GM23338 (cell line): ENCODE measurements around the gene STK24. TPM values are rescaled to one million over a fixed set of nuclear protein-coding genes. Genes with fewer than 3 reads are reported as not detected.

Source experiments
- ATAC-seq: fragments of 200-7000 bp; cut with Tn5 transposase; 3 replicates; pipeline ENCODE4 v1.9.1; 2020
- DNase-seq: peaks from one replicate; pipeline ENCODE4 v3.0.0-alpha.2; 2015; ENCODE audit warnings: low spot score
- H2AFZ ChIP-seq: fragments of 200-600 bp; sonication (generic); 2 replicates; pipeline ENCODE4 v1.8.0; 2016; ENCODE audit warnings: antibody characterized with exemption, mild to moderate bottlenecking, moderate library complexity
- H3F3A ChIP-seq: fragments of 200-600 bp; sonication (generic); replicated peaks from 2 replicates; pipeline ENCODE4 v1.8.0; 2017; ENCODE audit warnings: antibody characterized with exemption, mixed run types, low read depth
- H3K27ac ChIP-seq: fragments of 200-600 bp; sonication (generic); 2 replicates; pipeline ENCODE4 v1.6.1; 2016; ENCODE audit warnings: low read depth
- H3K27me3 ChIP-seq: fragments of 200-600 bp; sonication (generic); 2 replicates; pipeline ENCODE4 v1.8.0; 2016; ENCODE audit warnings: mild to moderate bottlenecking, mixed run types, moderate library complexity; ENCODE audit not compliant: insufficient read depth
- H3K36me3 ChIP-seq: fragments of 200-600 bp; sonication (generic); 2 replicates; pipeline ENCODE4 v1.8.0; 2016; ENCODE audit warnings: mild to moderate bottlenecking; ENCODE audit not compliant: insufficient read depth
- H3K4me1 ChIP-seq: fragments of 200-600 bp; sonication (generic); 2 replicates; pipeline ENCODE4 v1.8.0; 2016; ENCODE audit warnings: mild to moderate bottlenecking, moderate library complexity; ENCODE audit not compliant: insufficient read depth
- H3K4me2 ChIP-seq: fragments of 200-600 bp; sonication (generic); 2 replicates; pipeline ENCODE4 v1.7.1; 2017; ENCODE audit warnings: mixed run types
- H3K4me3 ChIP-seq: fragments of 200-600 bp; sonication (generic); 2 replicates; pipeline ENCODE4 v1.6.1; 2016; ENCODE audit warnings: mixed run types
- H3K79me2 ChIP-seq: fragments of 200-600 bp; sonication (generic); replicated peaks from 2 replicates; pipeline ENCODE4 v1.8.0; 2017; ENCODE audit warnings: mild to moderate bottlenecking; ENCODE audit not compliant: insufficient read depth
- H3K9me2 ChIP-seq: fragments of 200-600 bp; sonication (generic); 2 replicates; pipeline ENCODE4 v1.8.0; 2017; ENCODE audit not compliant: insufficient read depth
- H4K20me1 ChIP-seq: fragments of 200-600 bp; sonication (generic); replicated peaks from 2 replicates; pipeline ENCODE4 v1.8.0; 2017; ENCODE audit warnings: mild to moderate bottlenecking; ENCODE audit not compliant: insufficient read depth
- H3K27ac Mint-ChIP-seq: 2 replicates; pipeline ENCODE4 v1.8.0; 2020; ENCODE audit warnings: inconsistent platforms, mild to moderate bottlenecking, moderate library complexity, mixed read lengths
- H3K27me3 Mint-ChIP-seq: 3 replicates; pipeline ENCODE4 v1.8.0; 2022; ENCODE audit warnings: low read depth, mild to moderate bottlenecking, moderate library complexity, mixed read lengths, inconsistent platforms; ENCODE audit not compliant: insufficient read depth, poor library complexity
- H3K36me3 Mint-ChIP-seq: 3 replicates; pipeline ENCODE4 v1.8.0; 2021; ENCODE audit warnings: low read depth, mild to moderate bottlenecking, inconsistent platforms, moderate library complexity, mixed read lengths
- H3K4me1 Mint-ChIP-seq: 3 replicates; pipeline ENCODE4 v1.8.0; 2020; ENCODE audit warnings: mild to moderate bottlenecking, inconsistent platforms, mixed read lengths
- H3K4me3 Mint-ChIP-seq: 3 replicates; pipeline ENCODE4 v1.8.0; 2021; ENCODE audit warnings: moderate library complexity, mild to moderate bottlenecking, inconsistent platforms, mixed read lengths
- H3K9me3 Mint-ChIP-seq: 3 replicates; pipeline ENCODE4 v1.8.0; 2020; ENCODE audit warnings: moderate library complexity, mild to moderate bottlenecking, inconsistent platforms, mixed read lengths
- CREB1 ChIP-seq: fragments of 250-450 bp; sonication (Bioruptor Pico); IDR thresholded peaks from 2 replicates; pipeline ENCODE4 v1.5.0; 2020; ENCODE audit warnings: low read depth, mild to moderate bottlenecking, moderate library complexity
- EZH2phosphoT487 ChIP-seq: fragments of 200-600 bp; sonication (generic); IDR thresholded peaks from one replicate; pipeline ENCODE4 v1.8.1; 2018; ENCODE audit warnings: antibody characterized with exemption; ENCODE audit not compliant: unreplicated experiment
- JUNB ChIP-seq: IDR thresholded peaks from one replicate; pipeline ENCODE4 v1.6.1; 2016; ENCODE audit warnings: antibody characterized with exemption; ENCODE audit not compliant: unreplicated experiment
- NANOG ChIP-seq: IDR thresholded peaks from 2 replicates; pipeline ENCODE4 v1.6.1; 2016; ENCODE audit warnings: antibody characterized with exemption, borderline replicate concordance
- STAT1 ChIP-seq: IDR thresholded peaks from one replicate; pipeline ENCODE4 v1.6.1; 2016; ENCODE audit warnings: antibody characterized with exemption; ENCODE audit not compliant: unreplicated experiment
- ZNF114 ChIP-seq: fragments of 250-450 bp; sonication (Bioruptor Pico); IDR thresholded peaks from 2 replicates; pipeline ENCODE4 v1.5.0; 2020; ENCODE audit warnings: mild to moderate bottlenecking, moderate library complexity
- ZNF331 ChIP-seq: fragments of 250-450 bp; sonication (Bioruptor Pico); IDR thresholded peaks from 2 replicates; pipeline ENCODE4 v1.5.0; 2020; ENCODE audit warnings: low read depth, mild to moderate bottlenecking, moderate library complexity
- polyA plus RNA-seq: library from polyadenylated mRNA; unstranded; fragments of >200 nt; fragmentation: Nextera tagmentation; extraction: Ambion mirVana; gene quantifications from 2 replicates; pipeline ENCODE4 v1.2.1, GENCODE V29; 2016
- total RNA-seq: library from RNA; depleted of rRNA; stranded (reverse); fragments of >200 nt; shearing (Covaris generic); gene quantifications from 2 replicates; pipeline ENCODE4 v1.2.3, GENCODE V29; 2014
- TF ChIP-seq, protein P1 (sequence below): IDR thresholded peaks from 2 replicates; pipeline ENCODE4 v1.6.1; 2016; ENCODE audit warnings: antibody characterized with exemption
- TF ChIP-seq, protein P2 (sequence below), 2 experiments: fragments of 200-600 bp in 1 of 2; sonication (generic) in 1 of 2; conservative IDR thresholded peaks; 2 replicates each; pipeline versions ENCODE4 v1.5.1 to v1.6.1; 2016 to 2017; ENCODE audit warnings: antibody characterized with exemption in 2 of 2, low read depth in 2 of 2, mild to moderate bottlenecking in 2 of 2, moderate library complexity in 1 of 2

Gene STK24
- total and polyA plus RNA-seq, 2 experiments from 2014 or later, result 56.5 to 144 TPM

DNA sequence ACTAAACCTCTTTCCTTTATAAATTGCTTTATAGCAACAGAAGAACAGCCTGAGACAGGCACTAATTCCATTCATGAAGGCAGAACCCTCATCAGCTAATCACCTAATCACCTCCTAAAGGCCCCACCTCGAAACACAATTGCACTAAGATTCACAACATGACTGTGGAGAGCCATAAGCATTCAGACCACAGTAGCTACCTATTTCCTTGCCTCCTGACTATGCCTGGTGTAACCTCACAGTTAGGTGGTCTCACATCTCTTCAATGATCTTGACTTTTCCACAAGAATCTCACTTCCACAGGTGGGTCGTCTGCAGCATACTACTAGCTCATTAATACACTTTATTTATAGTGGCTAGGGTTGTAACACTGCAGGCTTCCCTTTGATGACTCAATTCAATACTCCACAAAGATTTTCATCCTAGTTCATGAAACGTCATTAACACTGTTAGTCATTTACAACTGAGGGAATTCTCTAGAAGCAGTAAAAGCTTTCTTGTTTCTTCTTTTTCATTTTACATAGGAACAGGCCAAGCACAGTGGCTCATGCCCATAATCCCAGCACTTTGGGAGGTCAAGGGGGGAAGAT lies 27.1 kb downstream of the STK24 start:
- Histone ChIP-seq H3K27ac (no peak overlapping the region), H3K4me3 (no peak overlapping the region), H3K79me2 (peaks cover 100% of the 10 kb centered on the region), H3K4me2 (no peak overlapping the region), H3K36me3 (no peaks in the 10 kb centered on the region), H2AFZ (no peak overlapping the region), H4K20me1 (peaks cover 37% of the 10 kb centered on the region), H3F3A (no peaks in the 10 kb centered on the region), H3K9me2 (no peaks in the 10 kb centered on the region), H3K4me1 (peaks cover 8% of the 10 kb centered on the region), H3K27me3 (no peaks in the 10 kb centered on the region)
- peaks cover 6% of the 10 kb centered on the region for H3K27me3 Mint-ChIP-seq
- TF ChIP-seq EZH2phosphoT487 (no peak), ZNF331 (CRISPR knock-in tag) (no peak), CREB1 (CRISPR knock-in tag) (no peak), STAT1 (no peak)
- TF ChIP-seq, protein P1, sequence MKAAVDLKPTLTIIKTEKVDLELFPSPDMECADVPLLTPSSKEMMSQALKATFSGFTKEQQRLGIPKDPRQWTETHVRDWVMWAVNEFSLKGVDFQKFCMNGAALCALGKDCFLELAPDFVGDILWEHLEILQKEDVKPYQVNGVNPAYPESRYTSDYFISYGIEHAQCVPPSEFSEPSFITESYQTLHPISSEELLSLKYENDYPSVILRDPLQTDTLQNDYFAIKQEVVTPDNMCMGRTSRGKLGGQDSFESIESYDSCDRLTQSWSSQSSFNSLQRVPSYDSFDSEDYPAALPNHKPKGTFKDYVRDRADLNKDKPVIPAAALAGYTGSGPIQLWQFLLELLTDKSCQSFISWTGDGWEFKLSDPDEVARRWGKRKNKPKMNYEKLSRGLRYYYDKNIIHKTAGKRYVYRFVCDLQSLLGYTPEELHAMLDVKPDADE, result no peak
- no peak for DNase-seq
- H3K4me1 Mint-ChIP-seq, result peaks cover 37% of the 10 kb centered on the region
- no peak overlapping the region for H3K4me3 Mint-ChIP-seq
- peaks cover 3% of the 10 kb centered on the region; the same call in 1 of the 3 replicates for H3K9me3 Mint-ChIP-seq
- H3K27ac Mint-ChIP-seq, result peak overlapping the region; percentile 55; the same call in 1 of the 2 replicates
- peaks cover 31% of the 10 kb centered on the region for H3K36me3 Mint-ChIP-seq
- no peak for ATAC-seq

DNA sequence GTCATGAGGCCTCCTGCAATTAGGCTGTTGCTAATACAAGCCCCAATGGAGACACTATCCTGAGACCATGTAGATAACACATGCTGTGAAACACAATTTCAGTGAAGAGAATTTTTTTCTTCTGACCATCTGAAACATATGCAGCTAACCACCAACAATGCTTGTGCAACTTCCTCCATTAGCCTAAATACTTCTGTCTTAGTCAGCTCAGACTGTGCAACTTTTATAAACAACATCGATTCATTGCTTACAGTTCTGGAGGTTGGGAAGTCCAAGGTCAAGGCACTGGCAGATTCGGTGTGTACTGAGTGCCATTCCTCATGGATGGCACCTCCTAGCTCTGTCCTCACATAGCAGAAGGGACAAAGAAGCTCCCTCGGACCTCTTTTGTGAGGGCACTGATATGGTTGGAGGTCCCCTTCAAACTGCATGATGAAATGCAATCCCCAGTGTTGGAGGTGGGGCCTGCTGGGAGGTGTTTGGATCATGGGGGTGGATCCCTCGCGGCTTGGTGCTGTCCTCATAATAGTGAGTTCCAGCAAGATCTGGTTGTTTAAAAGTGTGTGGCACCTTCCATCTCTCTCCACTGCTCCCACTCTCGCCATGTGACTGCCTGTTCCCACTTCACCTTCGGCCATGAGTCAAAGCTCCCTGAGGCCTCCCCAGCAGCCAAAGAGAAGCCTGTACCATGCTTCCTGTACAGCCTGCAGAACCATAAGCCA lies 27.7 kb downstream of the STK24 start:
- H3K4me3 ChIP-seq, result no peak overlapping the region
- no peak for DNase-seq
- no peak overlapping the region for H2AFZ ChIP-seq
- H3K9me2 ChIP-seq, result no peaks in the 10 kb centered on the region
- peak overlapping the region; percentile 55; the same call in 1 of the 2 replicates for H3K27ac Mint-ChIP-seq
- no peak overlapping the region for H3K27ac ChIP-seq
- H3K36me3 Mint-ChIP-seq, result peaks cover 31% of the 10 kb centered on the region
- peaks cover 38% of the 10 kb centered on the region for H4K20me1 ChIP-seq
- H3K4me1 ChIP-seq, result peaks cover 10% of the 10 kb centered on the region
- H3K79me2 ChIP-seq, result peaks cover 100% of the 10 kb centered on the region
- peaks cover 3% of the 10 kb centered on the region; the same call in 1 of the 3 replicates for H3K9me3 Mint-ChIP-seq
- H3K27me3 ChIP-seq, result no peaks in the 10 kb centered on the region
- peaks cover 6% of the 10 kb centered on the region for H3K27me3 Mint-ChIP-seq
- ATAC-seq, result no peak
- H3K36me3 ChIP-seq, result no peaks in the 10 kb centered on the region
- peaks cover 41% of the 10 kb centered on the region for H3K4me1 Mint-ChIP-seq
- H3K4me3 Mint-ChIP-seq, result no peak overlapping the region
- H3K4me2 ChIP-seq, result no peak overlapping the region
- no peaks in the 10 kb centered on the region for H3F3A ChIP-seq
- TF ChIP-seq ZNF114 (CRISPR knock-in tag) (no peak), NANOG (no peak), JUNB (no peak), EZH2phosphoT487 (no peak), ZNF331 (CRISPR knock-in tag) (no peak), STAT1 (no peak), CREB1 (CRISPR knock-in tag) (no peak)
- TF ChIP-seq, protein P2, sequence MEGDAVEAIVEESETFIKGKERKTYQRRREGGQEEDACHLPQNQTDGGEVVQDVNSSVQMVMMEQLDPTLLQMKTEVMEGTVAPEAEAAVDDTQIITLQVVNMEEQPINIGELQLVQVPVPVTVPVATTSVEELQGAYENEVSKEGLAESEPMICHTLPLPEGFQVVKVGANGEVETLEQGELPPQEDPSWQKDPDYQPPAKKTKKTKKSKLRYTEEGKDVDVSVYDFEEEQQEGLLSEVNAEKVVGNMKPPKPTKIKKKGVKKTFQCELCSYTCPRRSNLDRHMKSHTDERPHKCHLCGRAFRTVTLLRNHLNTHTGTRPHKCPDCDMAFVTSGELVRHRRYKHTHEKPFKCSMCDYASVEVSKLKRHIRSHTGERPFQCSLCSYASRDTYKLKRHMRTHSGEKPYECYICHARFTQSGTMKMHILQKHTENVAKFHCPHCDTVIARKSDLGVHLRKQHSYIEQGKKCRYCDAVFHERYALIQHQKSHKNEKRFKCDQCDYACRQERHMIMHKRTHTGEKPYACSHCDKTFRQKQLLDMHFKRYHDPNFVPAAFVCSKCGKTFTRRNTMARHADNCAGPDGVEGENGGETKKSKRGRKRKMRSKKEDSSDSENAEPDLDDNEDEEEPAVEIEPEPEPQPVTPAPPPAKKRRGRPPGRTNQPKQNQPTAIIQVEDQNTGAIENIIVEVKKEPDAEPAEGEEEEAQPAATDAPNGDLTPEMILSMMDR (conservative IDR thresholded peaks at IDR 0.05; ENCODE audit: low read depth in 2 of 2), result no peak
- TF ChIP-seq, protein P1, result no peak
